Mucosa of gallbladder (tissue), 1 donor: ENCODE results near the gene TRIM44. TPM values are rescaled to one million over a fixed set of nuclear protein-coding genes. Genes with fewer than 3 reads are reported as not detected.
A peak's percentile ranks its signal among the peaks of the same experiment; 100 is the strongest.

Source experiments
- DNase-seq: peaks from one replicate; pipeline ENCODE4 v3.0.0-alpha.2; 2020; ENCODE audit warnings: low spot score
- total RNA-seq: library from RNA; stranded (reverse); gene quantifications from one replicate; pipeline ENCODE4 v1.2.1, GENCODE V29; 2021
- donor health status: DM: no; HTN: no; CAD: no.

Gene TRIM44, protein sequence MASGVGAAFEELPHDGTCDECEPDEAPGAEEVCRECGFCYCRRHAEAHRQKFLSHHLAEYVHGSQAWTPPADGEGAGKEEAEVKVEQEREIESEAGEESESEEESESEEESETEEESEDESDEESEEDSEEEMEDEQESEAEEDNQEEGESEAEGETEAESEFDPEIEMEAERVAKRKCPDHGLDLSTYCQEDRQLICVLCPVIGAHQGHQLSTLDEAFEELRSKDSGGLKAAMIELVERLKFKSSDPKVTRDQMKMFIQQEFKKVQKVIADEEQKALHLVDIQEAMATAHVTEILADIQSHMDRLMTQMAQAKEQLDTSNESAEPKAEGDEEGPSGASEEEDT
- 69.8 TPM for total RNA-seq

DNA sequence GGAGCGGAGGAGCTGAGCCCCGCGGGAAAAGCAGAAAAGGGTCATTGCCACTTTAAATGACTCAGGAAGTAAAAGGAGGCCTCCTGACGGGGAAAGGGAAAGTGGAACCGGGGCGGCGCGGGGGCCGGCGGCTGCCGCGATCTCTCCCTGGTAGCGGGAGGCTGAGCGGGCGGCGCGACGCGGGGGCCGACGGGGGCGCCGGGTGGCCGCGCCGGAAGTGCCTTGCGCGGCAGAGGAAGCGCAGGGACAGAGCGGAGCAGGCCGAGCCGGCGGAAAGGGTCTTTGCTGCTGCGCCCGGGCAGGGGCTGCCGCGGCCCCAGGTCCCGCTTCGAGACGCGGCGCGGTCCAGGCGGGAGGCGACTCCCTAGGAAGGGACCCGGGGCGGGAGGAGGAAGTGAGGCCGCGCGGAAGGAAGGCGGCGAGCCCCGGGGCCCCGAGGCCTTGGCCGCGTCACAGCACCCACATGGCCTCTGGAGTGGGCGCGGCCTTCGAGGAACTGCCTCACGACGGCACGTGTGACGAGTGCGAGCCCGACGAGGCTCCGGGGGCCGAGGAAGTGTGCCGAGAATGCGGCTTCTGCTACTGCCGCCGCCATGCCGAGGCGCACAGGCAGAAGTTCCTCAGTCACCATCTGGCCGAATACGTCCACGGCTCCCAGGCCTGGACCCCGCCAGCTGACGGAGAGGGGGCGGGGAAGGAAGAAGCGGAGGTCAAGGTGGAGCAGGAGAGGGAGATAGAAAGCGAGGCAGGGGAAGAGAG, at the start of gene TRIM44:
TRIM44 (plus strand) TSS at position 127 of the 759 bp plus-strand sequence; CDS start at position 464, 337 bp downstream.
- peak; percentile 85 for DNase-seq

DNA sequence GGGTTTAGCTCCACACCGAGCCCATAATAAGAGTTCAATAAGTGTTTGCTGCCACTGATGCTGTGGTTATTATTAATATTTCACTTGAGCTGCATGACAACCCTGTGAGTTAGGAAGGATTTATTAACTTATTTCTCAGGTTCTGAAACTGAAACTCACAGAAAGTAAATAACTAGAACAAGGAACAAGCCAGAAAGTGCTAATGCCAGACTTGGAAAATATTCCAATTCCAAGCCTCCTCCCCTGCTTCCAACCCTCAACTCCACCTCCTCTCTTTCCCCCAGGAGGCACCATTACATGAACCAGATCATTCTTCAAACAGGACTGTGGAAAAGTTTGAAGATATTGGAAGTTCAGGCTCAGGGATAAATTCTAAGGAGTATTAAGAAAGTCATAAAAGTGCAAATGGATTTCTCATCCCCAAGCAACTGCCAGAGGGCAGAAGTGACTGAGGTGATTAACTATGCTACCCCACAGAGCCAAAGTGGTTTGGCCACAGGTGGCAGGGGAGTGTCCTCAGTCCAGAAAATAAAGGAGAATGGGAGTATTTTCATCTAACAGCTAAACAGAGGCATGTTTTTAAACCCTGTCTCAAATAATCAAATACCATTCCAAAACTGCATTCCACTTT, 47.5 kb upstream of the TRIM44 start:
- no peak for DNase-seq

DNA sequence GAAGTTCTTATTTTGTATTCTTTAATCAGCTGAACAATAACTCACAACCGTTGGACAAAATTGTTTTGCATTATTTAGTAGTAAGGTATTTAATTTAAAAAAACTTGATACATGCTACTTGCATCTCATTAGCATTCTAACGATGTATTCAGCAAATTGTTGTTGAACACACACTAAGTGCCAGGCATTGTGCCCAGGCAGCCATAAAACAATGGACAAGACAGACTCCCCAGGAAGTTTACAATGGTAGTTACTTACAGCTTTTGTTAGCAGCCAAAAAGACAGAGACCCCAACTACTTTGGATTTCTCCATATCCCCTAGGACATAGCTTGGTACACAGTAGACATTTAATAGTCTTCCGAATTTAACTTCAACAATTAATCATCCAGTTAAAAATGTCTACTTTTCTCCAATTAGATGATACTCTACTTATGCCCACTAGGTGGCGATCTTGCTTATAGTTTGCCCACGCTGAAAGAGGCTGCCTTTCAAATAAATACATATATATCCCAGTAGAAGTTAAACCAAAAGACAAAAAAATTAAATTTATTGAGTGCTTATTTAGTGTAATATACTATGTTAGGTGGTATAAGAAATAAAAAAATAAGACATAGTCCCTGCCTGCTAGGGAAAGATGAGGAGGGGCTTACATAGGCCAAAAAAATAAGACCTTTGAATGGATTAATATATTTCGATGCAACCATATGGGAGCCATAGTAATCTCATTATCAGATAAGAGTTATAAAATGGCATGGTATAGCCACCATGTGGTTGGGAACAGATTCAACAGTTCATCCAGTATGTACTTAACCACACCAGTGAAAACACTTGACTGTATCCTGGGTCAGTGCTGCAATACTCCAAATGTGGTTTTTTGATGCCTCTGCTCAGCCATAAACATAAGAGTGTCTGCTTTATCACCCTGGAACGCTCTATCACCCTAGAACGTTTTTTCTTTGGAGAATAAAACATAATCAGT, 46.4 kb upstream of the TRIM44 start:
- no peak for DNase-seq

DNA sequence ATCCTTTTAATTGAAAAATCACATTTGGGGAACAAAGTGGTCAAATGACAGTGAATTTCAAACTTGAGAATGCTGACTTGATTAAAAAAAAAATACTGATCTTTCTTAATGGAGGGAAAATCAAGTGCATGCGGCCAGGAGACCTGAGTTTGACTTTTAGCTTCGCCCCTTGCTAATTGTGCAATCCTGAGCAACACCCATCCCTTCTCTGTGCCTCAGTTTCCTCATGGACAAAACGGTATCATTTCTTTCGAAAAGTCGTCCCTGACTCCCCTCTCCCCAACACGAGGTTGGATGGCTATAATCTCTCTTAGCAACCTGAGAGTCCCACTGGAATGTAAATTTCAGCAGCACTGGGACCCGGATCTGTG, 45.3 kb upstream of the TRIM44 start:
- no peak for DNase-seq

DNA sequence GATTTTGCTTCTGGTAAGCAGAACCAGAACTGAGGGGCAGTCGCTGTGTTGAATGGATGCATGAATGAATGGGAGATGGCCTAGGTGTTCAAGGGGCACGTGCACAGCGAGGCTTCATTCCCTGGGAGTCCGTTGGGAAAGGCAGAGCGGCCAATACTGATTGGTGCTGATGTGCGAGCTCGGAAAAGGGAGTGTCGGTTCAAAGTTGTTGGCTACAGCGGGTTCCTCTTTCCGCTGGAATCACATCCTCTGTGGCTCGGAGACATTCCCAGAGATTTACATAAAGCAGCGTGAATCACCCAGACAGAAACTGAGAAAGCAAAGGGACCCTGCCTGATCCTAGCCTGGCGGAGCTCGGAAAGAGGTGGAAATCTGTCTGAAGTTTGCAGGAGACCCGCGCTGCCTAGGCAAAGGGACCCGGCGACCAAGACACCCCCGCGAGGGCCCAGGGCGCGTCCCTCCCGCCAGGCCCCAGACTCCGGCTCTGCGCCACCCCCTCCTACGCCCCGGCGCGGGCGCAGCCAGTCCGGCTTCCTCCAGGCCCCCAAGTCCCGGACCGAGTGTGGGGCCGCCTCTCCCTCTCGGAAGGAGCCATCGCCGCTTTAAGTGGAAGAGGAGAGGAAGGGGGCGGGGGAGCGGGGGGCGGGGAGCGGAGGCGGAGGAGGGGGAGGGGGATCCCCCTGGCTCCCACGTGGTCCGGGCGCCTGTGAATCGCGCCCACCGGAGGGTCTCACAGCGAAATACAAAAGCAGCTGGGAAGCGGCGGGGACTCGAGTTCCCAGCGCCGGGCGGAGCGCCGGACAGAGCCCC, 44.7 kb upstream of the TRIM44 start, which contains the start of gene FJX1:
FJX1 (plus strand) TSS at position 774 of the 810 bp plus-strand sequence. CDS start 177 bp downstream, outside the sequence.
- DNase-seq: peak; percentile 24

DNA sequence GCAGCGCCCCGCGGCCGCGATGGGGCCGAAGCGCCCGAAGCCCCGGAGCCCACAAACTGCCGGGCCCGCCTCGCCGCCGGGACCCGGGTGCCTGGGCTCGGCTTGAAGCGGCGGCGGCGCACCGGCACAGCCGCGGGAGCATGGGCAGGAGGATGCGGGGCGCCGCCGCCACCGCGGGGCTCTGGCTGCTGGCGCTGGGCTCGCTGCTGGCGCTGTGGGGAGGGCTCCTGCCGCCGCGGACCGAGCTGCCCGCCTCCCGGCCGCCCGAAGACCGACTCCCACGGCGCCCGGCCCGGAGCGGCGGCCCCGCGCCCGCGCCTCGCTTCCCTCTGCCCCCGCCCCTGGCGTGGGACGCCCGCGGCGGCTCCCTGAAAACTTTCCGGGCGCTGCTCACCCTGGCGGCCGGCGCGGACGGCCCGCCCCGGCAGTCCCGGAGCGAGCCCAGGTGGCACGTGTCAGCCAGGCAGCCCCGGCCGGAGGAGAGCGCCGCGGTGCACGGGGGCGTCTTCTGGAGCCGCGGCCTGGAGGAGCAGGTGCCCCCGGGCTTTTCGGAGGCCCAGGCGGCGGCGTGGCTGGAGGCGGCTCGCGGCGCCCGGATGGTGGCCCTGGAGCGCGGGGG, 44.0 kb upstream of the TRIM44 start:
- no peak for DNase-seq

DNA sequence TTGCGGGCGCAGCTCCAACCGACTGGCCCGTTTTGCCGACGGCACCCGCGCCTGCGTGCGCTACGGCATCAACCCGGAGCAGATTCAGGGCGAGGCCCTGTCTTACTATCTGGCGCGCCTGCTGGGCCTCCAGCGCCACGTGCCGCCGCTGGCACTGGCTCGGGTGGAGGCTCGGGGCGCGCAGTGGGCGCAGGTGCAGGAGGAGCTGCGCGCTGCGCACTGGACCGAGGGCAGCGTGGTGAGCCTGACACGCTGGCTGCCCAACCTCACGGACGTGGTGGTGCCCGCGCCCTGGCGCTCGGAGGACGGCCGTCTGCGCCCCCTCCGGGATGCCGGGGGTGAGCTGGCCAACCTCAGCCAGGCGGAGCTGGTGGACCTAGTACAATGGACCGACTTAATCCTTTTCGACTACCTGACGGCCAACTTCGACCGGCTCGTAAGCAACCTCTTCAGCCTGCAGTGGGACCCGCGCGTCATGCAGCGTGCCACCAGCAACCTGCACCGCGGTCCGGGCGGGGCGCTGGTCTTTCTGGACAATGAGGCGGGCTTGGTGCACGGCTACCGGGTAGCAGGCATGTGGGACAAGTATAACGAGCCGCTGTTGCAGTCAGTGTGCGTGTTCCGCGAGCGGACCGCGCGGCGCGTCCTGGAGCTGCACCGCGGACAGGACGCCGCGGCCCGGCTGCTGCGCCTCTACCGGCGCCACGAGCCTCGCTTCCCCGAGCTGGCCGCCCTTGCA, 43.3 kb upstream of the TRIM44 start:
- DNase-seq: no peak

DNA sequence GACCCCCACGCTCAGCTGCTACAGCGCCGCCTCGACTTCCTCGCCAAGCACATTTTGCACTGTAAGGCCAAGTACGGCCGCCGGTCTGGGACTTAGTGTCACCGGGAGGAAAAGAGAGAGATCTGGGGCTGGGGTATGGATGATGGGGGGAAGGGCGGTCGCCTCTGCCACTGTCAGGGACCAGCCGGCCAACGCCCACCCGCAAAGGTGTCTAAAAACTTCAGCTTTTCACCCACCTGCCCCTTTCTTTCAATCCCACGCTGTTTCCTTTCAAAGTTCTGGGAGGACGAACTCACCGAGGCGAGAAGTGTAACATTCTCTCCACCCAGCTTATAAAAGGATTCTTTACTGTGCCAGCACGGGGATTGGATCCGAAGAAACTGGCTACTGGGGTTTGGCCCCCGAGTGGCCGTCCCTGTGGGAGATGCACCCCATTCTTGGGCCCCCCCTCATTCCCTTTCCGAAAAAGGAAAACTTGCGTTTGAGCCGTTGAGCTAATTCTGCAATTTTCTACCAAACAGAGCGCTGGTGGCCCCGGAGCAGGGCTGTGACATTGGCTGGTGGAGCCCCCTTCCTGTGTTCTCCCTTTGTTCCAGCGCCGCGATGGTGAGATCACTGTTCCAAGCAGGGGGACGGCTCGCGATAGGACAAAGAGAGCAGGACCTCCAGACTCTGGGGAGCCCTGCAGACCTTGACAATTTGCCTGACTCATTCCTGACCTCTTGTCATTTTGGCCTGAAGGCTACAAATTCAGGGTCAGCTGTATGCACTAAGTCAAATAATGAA, 42.5 kb upstream of the TRIM44 start:
- no peak for DNase-seq

DNA sequence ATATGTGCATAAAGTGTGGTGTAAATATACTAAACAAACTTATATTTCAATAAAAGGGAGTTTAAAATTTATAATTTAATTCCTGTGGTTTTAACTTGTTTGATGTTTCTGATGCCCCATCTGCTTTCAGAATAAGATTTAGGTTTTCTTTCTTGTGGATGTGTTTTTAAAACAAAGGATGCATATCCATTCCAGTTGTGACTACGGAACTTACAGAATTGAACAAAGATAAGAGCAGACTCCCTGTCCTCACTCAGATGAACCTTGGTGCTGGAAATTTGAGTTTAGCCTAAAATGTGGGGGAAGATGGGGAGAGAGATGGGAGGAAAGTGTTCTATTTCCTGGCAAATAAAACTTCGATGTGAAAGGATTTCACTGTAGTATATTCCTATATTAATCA, 41.8 kb upstream of the TRIM44 start:
- no peak for DNase-seq

DNA sequence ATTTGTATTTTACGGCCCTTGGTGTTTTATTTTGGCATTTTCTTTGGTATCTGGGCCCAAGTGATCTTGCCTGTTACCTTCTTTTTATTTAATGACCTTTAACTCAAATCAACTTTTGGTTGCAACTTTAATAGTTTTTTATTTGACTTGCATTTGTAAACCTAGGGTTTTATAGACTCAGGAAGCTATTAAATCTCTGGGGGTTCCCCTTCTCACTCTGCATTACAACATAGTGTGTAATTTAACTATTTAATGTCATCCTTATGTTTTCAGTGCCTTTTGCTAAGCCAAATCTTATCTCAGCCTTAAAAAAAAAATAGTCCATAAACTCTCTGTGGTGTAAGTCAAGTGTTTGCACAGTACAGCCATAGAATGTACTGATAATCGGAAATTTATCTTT, 41.0 kb upstream of the TRIM44 start:
- no peak for DNase-seq

DNA sequence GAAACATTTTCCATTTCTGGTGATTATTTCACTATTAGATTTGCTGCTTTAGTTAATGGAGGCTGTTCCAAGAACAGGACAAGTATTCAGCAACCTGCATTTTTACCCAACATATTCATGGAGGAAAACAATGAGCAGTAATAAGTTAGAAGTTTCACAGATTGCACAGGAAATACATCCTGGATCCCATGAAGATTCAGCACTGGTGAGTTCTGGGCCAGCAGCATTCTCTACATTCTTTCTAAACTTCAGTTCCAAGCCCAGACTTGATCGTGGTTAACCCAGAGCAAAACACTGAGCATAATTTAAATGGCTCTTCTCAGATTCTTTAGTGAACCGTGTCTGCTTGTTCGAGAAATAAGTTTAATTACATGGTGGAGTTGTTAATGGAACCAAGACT, 40.5 kb upstream of the TRIM44 start:
- DNase-seq: no peak

DNA sequence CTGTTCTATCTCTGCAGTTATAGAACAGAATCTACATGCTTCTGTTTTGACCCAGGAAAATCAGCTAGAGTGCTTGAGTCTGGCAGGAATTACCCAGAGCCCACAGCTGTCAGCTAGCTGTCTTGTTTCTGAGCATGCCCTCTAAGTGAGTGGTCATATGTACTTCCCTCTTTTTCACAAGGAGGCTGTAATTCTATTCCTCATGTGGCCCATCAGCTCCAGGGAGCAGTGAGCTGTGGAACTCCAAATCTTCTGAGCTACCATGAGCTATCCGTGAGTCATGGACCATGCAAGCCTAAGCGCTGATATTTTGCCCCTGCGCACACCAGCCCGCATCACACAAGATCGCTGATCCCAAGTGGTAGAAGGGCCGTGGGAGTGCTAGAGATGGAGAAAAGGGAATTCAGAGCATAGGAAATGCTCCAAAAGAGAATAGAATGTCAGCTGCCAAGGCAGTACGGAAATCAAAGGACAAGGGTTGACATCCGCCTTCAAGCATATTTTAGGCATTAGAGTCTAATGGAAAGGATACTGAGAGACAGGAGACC, 38.9 kb upstream of the TRIM44 start:
- DNase-seq: no peak

DNA sequence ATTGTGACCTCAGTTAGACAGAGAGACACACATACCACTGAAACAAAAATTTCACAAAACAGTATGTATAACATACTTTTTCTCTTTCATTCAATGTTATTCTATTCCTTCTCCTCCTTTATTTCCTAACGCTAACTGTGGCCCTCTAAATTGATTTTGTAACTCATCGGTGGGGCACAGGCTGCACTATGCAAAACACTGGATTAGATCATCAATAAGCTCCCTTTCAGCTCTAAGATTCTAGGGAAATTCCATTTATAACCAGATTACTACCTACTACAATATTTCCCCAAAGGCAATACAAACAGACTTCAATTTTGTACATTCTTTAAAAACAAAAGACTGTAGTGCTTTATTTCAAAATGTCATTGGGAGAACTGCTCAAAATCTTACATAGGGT, 38.3 kb upstream of the TRIM44 start:
- no peak for DNase-seq

DNA sequence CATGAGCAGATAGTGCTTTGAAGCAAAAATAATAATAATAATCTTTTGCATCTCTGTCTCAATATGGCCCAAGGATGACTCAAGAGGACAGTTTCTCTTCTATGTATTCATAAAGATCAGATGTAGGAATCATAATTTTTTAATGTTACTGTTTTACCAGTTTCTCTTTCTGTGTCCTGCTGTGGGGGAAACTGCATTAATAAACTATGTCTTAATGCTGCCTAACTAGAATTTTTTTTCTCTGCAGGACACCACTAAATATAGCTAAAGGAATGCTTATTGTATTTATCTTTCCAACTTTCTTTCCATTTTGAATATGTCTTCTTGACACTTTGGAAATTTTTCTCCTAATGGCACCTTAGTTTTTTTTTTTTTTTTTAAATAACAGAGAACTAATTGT, 37.8 kb upstream of the TRIM44 start:
- DNase-seq: no peak

DNA sequence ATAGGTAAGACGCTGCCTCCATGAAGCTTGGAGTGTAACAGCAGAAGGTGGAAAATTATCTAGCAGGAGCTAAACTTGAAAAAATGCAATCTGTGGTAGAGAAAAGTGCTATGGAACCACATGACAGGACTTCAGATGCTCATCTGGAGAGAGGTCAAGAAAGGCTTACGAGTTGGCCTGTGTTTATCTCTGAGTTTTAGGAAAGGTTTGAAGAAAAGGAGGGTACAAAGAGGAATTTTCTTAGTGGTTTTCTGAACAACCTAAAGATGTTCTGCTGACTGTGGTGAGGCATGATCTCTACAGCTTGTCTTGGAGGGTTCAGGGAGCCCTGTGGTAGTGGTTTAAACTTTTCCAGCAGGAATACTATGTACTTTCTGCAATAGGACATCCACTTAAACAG, 36.1 kb upstream of the TRIM44 start:
- DNase-seq: no peak

DNA sequence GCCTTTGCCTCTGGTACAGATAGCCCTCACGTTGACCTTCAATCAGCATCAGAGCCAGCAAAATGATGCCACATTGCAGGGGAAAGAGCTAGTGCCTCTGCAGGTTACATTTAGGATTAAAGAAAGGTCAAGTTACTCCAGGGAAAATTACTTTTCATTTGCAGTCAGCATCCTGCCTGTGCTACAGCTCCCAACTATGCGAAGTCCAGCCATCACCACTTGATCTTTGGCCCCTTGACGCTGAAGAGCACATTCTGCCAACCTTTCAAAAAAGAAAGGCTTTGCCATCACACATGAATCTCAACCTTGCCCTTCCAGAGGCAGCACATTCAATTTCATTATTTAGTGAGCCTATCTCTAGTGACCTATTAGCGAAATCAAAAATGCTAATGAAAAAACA, 33.1 kb upstream of the TRIM44 start:
- DNase-seq: no peak

DNA sequence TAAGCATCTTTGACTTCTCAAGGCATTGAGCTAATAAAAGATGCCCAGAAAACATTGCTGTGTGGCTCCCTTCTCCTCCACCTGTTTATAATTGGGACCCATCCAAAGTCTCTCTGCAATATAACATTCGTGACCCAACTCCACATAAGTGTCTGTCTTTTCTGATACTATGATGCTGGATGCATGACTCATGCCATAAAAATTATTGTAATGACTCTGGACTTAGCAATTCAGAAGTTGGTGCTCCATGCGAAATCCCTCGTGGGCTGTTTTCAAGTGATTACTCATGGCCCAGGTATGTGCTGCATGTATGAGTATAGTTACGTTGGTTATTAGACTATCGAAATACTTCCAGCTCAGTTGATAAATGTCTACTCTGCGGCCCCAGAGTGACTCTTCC, 32.7 kb upstream of the TRIM44 start:
- no peak for DNase-seq

DNA sequence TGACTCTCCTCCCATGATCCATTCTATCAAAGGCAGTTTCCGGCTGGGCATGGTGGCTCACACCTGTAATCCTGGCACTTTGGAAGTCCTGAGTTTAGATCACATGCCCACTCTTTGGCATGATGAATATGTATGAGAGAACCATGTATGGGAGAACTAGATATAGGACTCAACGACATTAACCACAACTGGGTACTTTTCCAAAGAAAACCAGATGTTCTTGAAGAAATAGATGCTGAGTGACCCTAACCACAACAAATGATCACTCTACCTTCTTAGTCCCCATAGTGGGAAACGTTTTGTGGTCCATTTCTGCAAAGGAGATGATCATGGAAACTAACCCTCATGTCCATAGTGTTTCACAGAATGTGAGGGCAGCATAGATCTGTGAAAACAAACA, 30.7 kb upstream of the TRIM44 start:
- no peak for DNase-seq
